Fibroblast of pulmonary artery (primary cell): ENCODE results near the gene MEX3A.

Source experiments
- DNase-seq: peaks from one replicate; pipeline ENCODE4 v3.0.0-alpha.2; 2010; ENCODE audit warnings: low read depth
- H3K4me3 ChIP-seq: replicated peaks from 2 replicates; pipeline ENCODE4 v1.5.1; 2011; ENCODE audit warnings: low read depth, mild to moderate bottlenecking, control low read depth, low read length, moderate library complexity
- TF ChIP-seq, protein P1 (sequence below): IDR thresholded peaks from 2 replicates; pipeline ENCODE4 v1.5.1; 2011; ENCODE audit warnings: mild to moderate bottlenecking, control low read depth, low read length, inconsistent platforms; ENCODE audit errors: missing control alignments

The MEX3A gene

DNA sequence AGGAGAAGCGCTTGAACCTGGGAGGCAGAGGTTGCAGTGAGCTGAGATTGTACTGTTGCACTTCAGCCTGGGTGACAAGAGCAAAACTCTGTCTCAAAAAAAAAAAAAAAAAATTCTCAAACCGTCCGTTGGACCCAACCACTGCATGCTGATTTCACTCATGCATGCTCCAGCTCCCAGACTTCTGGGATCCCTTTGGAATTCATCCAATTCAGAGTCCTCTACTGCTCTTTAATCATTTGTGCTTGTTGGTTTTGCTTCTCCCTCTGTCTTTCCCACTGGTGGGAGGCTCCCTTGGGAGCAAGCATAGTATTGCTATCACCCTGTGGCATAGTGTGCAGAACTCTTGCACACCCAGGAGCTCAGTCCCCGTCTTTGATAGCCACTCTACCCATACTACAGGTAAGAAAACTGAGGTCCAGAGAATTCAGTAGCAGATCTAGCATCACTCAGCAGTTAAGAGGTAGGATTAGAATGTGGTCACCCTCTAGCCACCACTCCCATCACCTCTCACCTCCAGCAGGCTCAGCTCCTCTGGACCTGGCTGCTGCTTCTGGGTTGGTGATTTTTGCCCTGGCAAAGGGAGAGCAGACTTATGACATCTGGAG is 29.2 kb upstream of the MEX3A start:
- no peak for DNase-seq
- TF ChIP-seq, protein P1, sequence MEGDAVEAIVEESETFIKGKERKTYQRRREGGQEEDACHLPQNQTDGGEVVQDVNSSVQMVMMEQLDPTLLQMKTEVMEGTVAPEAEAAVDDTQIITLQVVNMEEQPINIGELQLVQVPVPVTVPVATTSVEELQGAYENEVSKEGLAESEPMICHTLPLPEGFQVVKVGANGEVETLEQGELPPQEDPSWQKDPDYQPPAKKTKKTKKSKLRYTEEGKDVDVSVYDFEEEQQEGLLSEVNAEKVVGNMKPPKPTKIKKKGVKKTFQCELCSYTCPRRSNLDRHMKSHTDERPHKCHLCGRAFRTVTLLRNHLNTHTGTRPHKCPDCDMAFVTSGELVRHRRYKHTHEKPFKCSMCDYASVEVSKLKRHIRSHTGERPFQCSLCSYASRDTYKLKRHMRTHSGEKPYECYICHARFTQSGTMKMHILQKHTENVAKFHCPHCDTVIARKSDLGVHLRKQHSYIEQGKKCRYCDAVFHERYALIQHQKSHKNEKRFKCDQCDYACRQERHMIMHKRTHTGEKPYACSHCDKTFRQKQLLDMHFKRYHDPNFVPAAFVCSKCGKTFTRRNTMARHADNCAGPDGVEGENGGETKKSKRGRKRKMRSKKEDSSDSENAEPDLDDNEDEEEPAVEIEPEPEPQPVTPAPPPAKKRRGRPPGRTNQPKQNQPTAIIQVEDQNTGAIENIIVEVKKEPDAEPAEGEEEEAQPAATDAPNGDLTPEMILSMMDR, result no peak

DNA sequence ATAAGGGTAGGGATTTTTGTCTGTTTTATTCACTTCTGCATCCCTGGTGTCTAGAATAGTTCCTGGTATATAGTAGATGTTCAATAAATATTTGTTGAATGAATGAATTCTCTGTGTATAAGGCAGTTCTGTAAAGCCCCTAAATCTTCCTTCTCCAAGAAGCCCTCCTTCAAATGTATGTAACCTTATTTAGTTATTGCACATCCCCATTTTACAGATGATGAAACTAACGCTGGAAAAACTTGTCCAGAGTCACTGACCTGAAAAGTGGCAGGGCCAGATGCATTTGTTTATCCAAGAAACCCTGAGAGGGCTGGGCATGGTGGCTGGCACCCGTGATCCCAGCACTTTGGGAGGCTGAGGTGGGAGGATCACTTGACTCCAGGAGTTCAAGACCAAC is 28.0 kb upstream of the MEX3A start:
- no peak overlapping the region for H3K4me3 ChIP-seq
- DNase-seq, result no peak
- TF ChIP-seq, protein P1, result no peak

More for the DNA sequence above, 29.2 kb upstream of the MEX3A start:
- H3K4me3 ChIP-seq, result no peak overlapping the region

DNA sequence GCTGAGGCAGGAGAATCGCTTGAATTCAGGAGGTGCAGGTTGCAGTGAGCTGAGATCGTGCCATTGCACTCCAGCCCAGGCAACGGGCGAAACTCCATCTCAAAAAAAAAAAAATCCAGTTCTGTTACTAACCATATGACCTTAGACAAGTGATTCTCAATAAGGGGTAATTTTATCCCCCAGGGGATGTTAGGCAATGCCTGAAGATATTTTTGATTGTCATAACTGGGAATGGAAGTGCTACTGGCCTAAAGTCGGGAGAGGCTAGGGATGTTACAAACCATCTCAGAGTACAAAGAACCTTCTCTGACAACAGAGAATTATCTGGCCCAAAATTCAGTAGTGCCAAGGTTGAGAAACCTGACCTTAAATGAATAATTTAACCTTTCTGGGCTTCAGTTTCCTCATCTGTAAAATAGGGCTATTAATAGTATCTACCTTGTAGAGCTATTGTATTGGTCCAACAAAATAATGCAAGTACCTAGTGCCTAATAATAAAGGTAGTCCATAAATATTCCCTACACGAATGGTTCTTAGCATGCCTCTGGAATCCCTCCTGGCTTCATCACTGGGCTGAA is 26.5 kb upstream of the MEX3A start:
- no peak for DNase-seq
- TF ChIP-seq, protein P1, result no peak
- H3K4me3 ChIP-seq, result no peak overlapping the region

DNA sequence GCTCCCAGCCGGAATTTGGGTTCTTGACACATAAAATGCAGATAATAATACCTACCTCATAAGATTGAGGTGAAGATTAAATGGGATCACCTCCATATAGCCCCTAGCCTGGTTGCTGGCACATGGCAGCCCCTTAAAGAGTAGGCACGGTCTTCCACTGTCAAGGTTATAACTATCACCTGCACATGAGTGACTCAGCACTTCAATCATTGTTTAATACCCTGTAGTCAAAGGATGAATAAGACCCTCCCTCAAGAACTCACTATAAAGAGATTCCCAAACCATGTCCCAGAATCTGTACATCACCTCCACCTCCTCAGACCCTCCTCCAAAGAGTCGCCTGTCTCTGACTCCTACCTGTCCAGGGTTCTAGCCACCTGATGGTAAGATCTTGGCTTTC is 25.8 kb upstream of the MEX3A start:
- DNase-seq, result no peak
- TF ChIP-seq, protein P1, result no peak
- H3K4me3 ChIP-seq, result no peak overlapping the region

DNA sequence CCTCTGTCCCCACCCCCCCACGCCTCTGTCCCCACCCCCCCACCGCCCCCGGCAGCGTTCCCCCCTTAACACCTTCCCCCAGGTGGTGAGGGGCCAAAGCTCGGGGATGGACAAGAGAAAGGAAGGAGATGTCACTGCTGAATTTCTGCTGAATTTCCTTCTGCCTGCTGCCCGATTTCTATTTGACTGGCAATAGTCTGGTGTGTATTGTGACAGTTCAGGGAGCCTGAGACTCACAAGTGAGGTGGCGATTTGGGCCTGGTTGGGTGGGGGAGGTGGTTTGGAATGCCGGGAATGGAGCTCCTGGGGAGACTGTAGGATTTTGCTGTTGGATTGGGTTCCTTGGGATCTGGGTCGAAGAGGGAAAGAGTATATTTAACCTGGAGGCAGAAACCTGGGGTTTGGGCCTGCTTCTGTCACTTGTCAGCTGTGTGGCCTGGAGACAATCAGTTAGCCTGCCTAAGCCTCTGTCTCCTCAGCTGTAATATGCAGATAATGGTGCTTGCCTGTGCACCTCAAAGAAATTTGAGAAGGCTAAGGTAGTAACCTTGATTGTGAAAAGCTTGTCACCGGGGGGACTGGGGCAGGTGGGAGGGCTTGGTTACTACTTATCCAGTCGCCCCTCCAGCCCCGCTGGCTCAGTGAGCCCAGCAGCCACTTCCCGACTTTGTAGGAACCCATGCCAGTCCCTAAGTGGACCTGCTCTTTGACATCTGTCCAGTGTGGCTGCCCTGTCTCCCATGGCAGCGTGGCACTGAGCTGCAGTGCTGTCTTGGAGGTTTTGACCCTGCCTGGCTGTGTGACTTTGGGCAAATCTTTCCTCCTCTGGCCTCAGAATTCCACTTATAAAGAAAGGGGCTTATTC is 24.6 kb upstream of the MEX3A start:
- TF ChIP-seq, protein P1, result no peak
- DNase-seq, result no peak
- no peak overlapping the region for H3K4me3 ChIP-seq

DNA sequence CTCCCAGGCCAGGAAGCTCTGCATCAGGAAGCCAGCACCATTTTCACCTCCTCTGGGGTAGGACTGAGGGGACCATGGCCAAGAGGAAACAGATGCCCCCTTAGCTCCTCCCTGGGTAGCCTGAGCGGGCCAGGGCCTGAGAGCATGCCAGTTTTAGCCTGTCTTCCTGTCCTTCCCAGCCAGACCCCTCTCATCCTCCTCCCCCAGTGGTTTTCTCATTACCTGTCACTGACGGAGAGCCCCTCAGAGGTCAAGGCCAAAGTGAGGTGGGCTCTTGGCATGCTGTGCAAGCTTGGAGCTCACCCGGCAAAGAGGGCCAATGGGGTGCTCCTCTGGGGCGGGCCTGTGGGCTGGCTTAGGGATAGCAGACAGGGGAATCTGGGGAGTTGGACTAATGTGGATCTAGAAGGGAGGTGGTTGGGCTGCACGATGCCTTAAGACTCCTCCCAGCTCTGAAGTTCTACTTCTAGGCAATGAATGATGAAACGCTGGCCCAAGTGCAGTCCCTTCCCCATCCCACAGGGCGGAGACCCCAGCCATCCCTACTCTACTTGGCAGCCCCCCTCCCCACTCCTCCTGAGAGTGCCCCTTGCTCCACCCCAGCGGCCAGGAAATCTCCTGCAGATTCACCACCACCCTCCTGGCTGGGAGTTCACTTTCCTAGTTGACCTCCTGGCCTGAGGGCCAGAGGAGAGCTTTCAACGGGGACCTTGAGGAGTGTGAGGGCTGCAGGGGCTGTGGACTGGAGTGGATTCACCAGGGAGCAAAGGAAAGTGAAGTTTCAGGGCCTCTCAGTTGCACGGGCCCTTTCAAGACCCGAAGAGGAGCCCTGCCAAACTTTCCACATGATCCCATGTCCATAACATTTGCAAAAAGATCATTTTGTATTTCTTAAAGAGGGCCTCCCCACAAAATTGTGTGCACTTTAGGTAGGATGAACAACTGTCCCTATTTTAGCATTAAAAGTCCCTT is 22.9 kb upstream of the MEX3A start:
- peak; percentile 74 for DNase-seq
- no peak overlapping the region for H3K4me3 ChIP-seq
- TF ChIP-seq, protein P1, result no peak
